Muscle of leg (tissue), 11 donors: ENCODE results near the gene TGM4. TPM values are rescaled to one million over a fixed set of nuclear protein-coding genes. Genes with fewer than 3 reads are reported as not detected.
"Not testable (repeated sequence)": the region's sequence is repeated elsewhere in the genome, so short reads cannot be mapped to it uniquely, and the experiment has no call there.

ENCODE experiments used
- DNase-seq: peaks from one replicate; pipeline ENCODE4 v3.0.0; 2013
- H3K27ac ChIP-seq: one replicate; pipeline ENCODE4 v1.5.1; 2013; ENCODE audit warnings: mild to moderate bottlenecking, low read length, control low read depth
- H3K27me3 ChIP-seq: one replicate; pipeline ENCODE4 v1.6.1; 2013; ENCODE audit warnings: low read length; ENCODE audit not compliant: control insufficient read depth, insufficient read depth
- H3K36me3 ChIP-seq: one replicate; pipeline ENCODE4 v1.6.1; 2013; ENCODE audit warnings: low read length; ENCODE audit not compliant: control insufficient read depth, insufficient read depth
- H3K4me1 ChIP-seq: one replicate; pipeline ENCODE4 v1.6.1; 2013; ENCODE audit warnings: low read length; ENCODE audit not compliant: control insufficient read depth, insufficient read depth
- H3K4me3 ChIP-seq: one replicate; pipeline ENCODE4 v1.5.1; 2013; ENCODE audit warnings: low read length, control low read depth
- H3K9me3 ChIP-seq: replicated peaks from 2 replicates; pipeline ENCODE4 v1.6.1; 2013; ENCODE audit warnings: low read depth, low read length; ENCODE audit not compliant: control insufficient read depth
- WGBS: methylation state at CpG from one replicate; pipeline ENCODE4 v1.1.5; 2013; ENCODE audit warnings: missing lambda C conversion rate; ENCODE audit not compliant: insufficient coverage; 5-methylcytosine and 5-hydroxymethylcytosine counted together
- polyA plus RNA-seq, 8 donors: library from polyadenylated mRNA; unstranded; fragments of 120-200 nt; gene quantifications; one replicate each; pipeline versions ENCODE4 v1.2.1 to v1.2.3, GENCODE V29; 2013; ENCODE audit warnings: inconsistent platforms in 1 of 8, low replicate concordance in 1 of 8; ENCODE audit not compliant: insufficient read length in 8 of 8, insufficient read depth in 1 of 8
- total RNA-seq: library from RNA; stranded (reverse); fragments of 120-200 nt; gene quantifications from one replicate; pipeline ENCODE4 v1.2.4, GENCODE V29; 2013

The TGM4 gene
- total and polyA plus RNA-seq, 9 donors: 0.04 to 0.28 (median 0.06) TPM; not detected in 3

- Histone ChIP-seq H3K9me3 (no peaks in the 10 kb centered on the region), H3K36me3 (peaks cover 24% of the 10 kb centered on the region), H3K4me1 (no peaks in the 10 kb centered on the region), H3K4me3 (no peak overlapping the region), H3K27me3 (no peaks in the 10 kb centered on the region), H3K27ac (no peak overlapping the region)
- 72% methylated on average over 6 of the region's 7 CpGs for WGBS
- no peak for DNase-seq
Measured at GRCh38 chr3:44845528-44846520, 28.6 kb upstream of the TGM4 start.

- Histone ChIP-seq H3K36me3 (peaks cover 14% of the 10 kb centered on the region), H3K27me3 (no peaks in the 10 kb centered on the region), H3K4me3 (no peak overlapping the region), H3K9me3 (no peaks in the 10 kb centered on the region), H3K27ac (no peak overlapping the region), H3K4me1 (no peaks in the 10 kb centered on the region)
- no peak for DNase-seq
- whole genome bisulfite sequencing: 71% methylated on average over 1 of the region's 1 CpG
Measured at GRCh38 chr3:44848634-44849033, 25.8 kb upstream of the TGM4 start.

GRCh38 chr3:44856663-44857062 lies 17.7 kb upstream of the TGM4 start:
- not testable (repeated sequence) for H3K4me3 ChIP-seq, H3K36me3 ChIP-seq, H3K27me3 ChIP-seq, DNase-seq, H3K9me3 ChIP-seq, H3K4me1 ChIP-seq, H3K27ac ChIP-seq
- 100% methylated on average over 3 of the region's 6 CpGs for WGBS

- WGBS: 95% methylated on average over 4 of the region's 4 CpGs
- no peaks in the 10 kb centered on the region for H3K27me3 ChIP-seq
- no peak overlapping the region for H3K27ac ChIP-seq
- no peak overlapping the region for H3K4me3 ChIP-seq
- DNase-seq: no peak
- H3K4me1 ChIP-seq: peaks cover 13% of the 10 kb centered on the region
- H3K36me3 ChIP-seq: peaks cover 4% of the 10 kb centered on the region
- H3K9me3 ChIP-seq: no peaks in the 10 kb centered on the region
Measured at GRCh38 chr3:44860117-44860516, 14.3 kb upstream of the TGM4 start.

GRCh38 chr3:44861412-44862225 lies 12.8 kb upstream of the TGM4 start, which contains the start of gene TMEM42:
Gene TMEM42, plus strand, starts transcription at chr3:44861912. Its CDS starts 13 bp downstream, at chr3:44861925.
- Histone ChIP-seq H3K4me1 (peaks cover 20% of the 10 kb centered on the region), H3K36me3 (peaks cover 5% of the 10 kb centered on the region), H3K27me3 (no peaks in the 10 kb centered on the region), H3K27ac (peak within 1 kb of the TSS; percentile 99), H3K4me3 (peak within 1 kb of the TSS; percentile 77), H3K9me3 (no peaks in the 10 kb centered on the region)
- WGBS: under 1% methylated on average over 70 of the region's 91 CpGs
- DNase-seq: peak; percentile 96

- WGBS: 0% methylated on average over 10 of the region's 25 CpGs
- peaks cover 20% of the 10 kb centered on the region for H3K4me1 ChIP-seq
- no peaks in the 10 kb centered on the region for H3K9me3 ChIP-seq
- H3K36me3 ChIP-seq: peaks cover 7% of the 10 kb centered on the region
- DNase-seq: peak; percentile 43
- H3K27me3 ChIP-seq: no peaks in the 10 kb centered on the region
- peak overlapping the region; percentile 72 for H3K4me3 ChIP-seq
- H3K27ac ChIP-seq: peak overlapping the region; percentile 85
Measured at GRCh38 chr3:44862226-44862637, 12.2 kb upstream of the TGM4 start.

- H3K27ac ChIP-seq: peak overlapping the region; percentile 7
- peaks cover 20% of the 10 kb centered on the region for H3K4me1 ChIP-seq
- peak; percentile 25 for DNase-seq
- H3K27me3 ChIP-seq: no peaks in the 10 kb centered on the region
- H3K36me3 ChIP-seq: peaks cover 3% of the 10 kb centered on the region
- no peak overlapping the region for H3K4me3 ChIP-seq
- H3K9me3 ChIP-seq: no peaks in the 10 kb centered on the region
- no CpG with 5 or more reads among the region's 7 CpGs for WGBS
Measured at GRCh38 chr3:44865272-44866035, 9.0 kb upstream of the TGM4 start.

GRCh38 chr3:44867421-44868111 lies 6.8 kb upstream of the TGM4 start:
- H3K27ac ChIP-seq: no peak overlapping the region
- no peak overlapping the region for H3K4me3 ChIP-seq
- no peak for DNase-seq
- H3K36me3 ChIP-seq: peaks cover 3% of the 10 kb centered on the region
- H3K27me3 ChIP-seq: no peaks in the 10 kb centered on the region
- peaks cover 16% of the 10 kb centered on the region for H3K4me1 ChIP-seq
- no CpG with 5 or more reads among the region's 7 CpGs for WGBS
- H3K9me3 ChIP-seq: no peaks in the 10 kb centered on the region

GRCh38 chr3:44870375-44871061 lies 3.9 kb upstream of the TGM4 start:
- no peaks in the 10 kb centered on the region for H3K27me3 ChIP-seq
- 85% methylated on average over 5 of the region's 8 CpGs for WGBS
- no peak overlapping the region for H3K27ac ChIP-seq
- peaks cover 3% of the 10 kb centered on the region for H3K4me1 ChIP-seq
- H3K9me3 ChIP-seq: no peaks in the 10 kb centered on the region
- H3K36me3 ChIP-seq: peaks cover 3% of the 10 kb centered on the region
- no peak for DNase-seq
- no peak overlapping the region for H3K4me3 ChIP-seq
